HepG2 (cell line): ENCODE data around the gene SMAD2. TPM values are rescaled to one million over a fixed set of nuclear protein-coding genes. Genes with fewer than 3 reads are reported as not detected.

ENCODE experiments used
- ATAC-seq: fragments of 200-7000 bp; cut with Tn5 transposase; 3 replicates; pipeline ENCODE4 v1.9.1; 2020; ENCODE audit warnings: mild to moderate bottlenecking, moderate library complexity
- BruUV-seq: library from RNA; stranded (reverse); fragments of 400-500 nt; replicated peaks from 2 replicates; lab custom pipeline; 2021; lab: Mats Ljungman, UMichigan
- CTCF ChIA-PET: fragments of 300-600 bp; formaldehyde crosslinking; extraction: SDS; loops from one replicate; lab custom pipeline; 2021; ENCODE audit warnings: low total read pairs, inconsistent platforms, low intra/inter-chr PET ratio; lab: Yijun Ruan, JAX
- POLR2A ChIA-PET: fragments of 350-600 bp; sonication (Branson Sonifier 250); formaldehyde crosslinking; loops from one replicate; lab custom pipeline; 2020; ENCODE audit warnings: antibody characterized with exemption, inconsistent platforms; lab: Yijun Ruan, JAX
- DNase-seq: peaks from one replicate; pipeline ENCODE4 v3.0.0-alpha.2; 2015; ENCODE audit warnings: low spot score
- FAIRE-seq: peaks from 3 replicates; lab custom pipeline; 2011; peaks lifted over from hg19 to GRCh38; lab: Jason Lieb, UNC
- H2AFZ ChIP-seq: one replicate; pipeline ENCODE4 v1.6.1; 2011; ENCODE audit warnings: low read length, inconsistent platforms
- H3K27ac ChIP-seq: fragments of 300-600 bp; 3 replicates; pipeline ENCODE4 v1.8.0; 2011; ENCODE audit warnings: mixed run types, mild to moderate bottlenecking, mixed read lengths, low read length, inconsistent platforms; ENCODE audit not compliant: insufficient read depth; ENCODE audit errors: extremely low read length
- H3K27me3 ChIP-seq, 2 experiments: fragments of 200-600 bp in 1 of 2; 2 replicates in 1 of 2; 3 replicates in 1 of 2; pipeline versions ENCODE4 v1.6.0 to v1.8.0; 2011; ENCODE audit warnings: low read length in 2 of 2, mild to moderate bottlenecking in 2 of 2, moderate library complexity in 2 of 2, inconsistent platforms in 1 of 2; ENCODE audit not compliant: insufficient read depth in 2 of 2, control insufficient read depth in 1 of 2
- H3K36me3 ChIP-seq, 2 experiments: fragments of 200-600 bp in 1 of 2; replicated peaks in 1 of 2; 2 replicates in 1 of 2; 3 replicates in 1 of 2; pipeline versions ENCODE4 v1.5.1 to v1.8.0; 2011; ENCODE audit warnings: low read length in 2 of 2, inconsistent platforms in 1 of 2; ENCODE audit not compliant: insufficient read depth in 2 of 2, control insufficient read depth in 1 of 2
- H3K4me1 ChIP-seq: 2 replicates; pipeline ENCODE4 v1.5.1; 2012; ENCODE audit warnings: low read length, inconsistent platforms; ENCODE audit not compliant: insufficient read depth
- H3K4me2 ChIP-seq: 2 replicates; pipeline ENCODE4 v1.6.0; 2011; ENCODE audit warnings: low read depth, low read length, inconsistent platforms
- H3K4me3 ChIP-seq, 3 experiments: fragments of 200-600 bp in 1 of 3; sonication (generic), shearing (Covaris generic) in 1 of 3; replicated peaks in 1 of 3; 2 replicates each; pipeline ENCODE4 v1.5.1; 2011 to 2016; ENCODE audit warnings: low read length in 3 of 3, inconsistent platforms in 2 of 3, low read depth in 2 of 3, mild to moderate bottlenecking in 2 of 3, control low read depth in 1 of 3, mixed read lengths in 1 of 3; ENCODE audit not compliant: insufficient read depth in 1 of 3
- H3K79me2 ChIP-seq: one replicate; pipeline ENCODE4 v1.6.1; 2011; ENCODE audit warnings: low read length, inconsistent platforms; ENCODE audit not compliant: insufficient read depth
- H3K9ac ChIP-seq: 2 replicates; pipeline ENCODE4 v1.6.0; 2011; ENCODE audit warnings: mild to moderate bottlenecking, low read depth, low read length, inconsistent platforms; ENCODE audit not compliant: insufficient read depth
- H3K9me3 ChIP-seq: 2 replicates; pipeline ENCODE4 v1.5.1; 2012; ENCODE audit warnings: mild to moderate bottlenecking, low read length
- H4K20me1 ChIP-seq: 2 replicates; pipeline ENCODE4 v1.6.0; 2011; ENCODE audit warnings: inconsistent platforms, mild to moderate bottlenecking, low read length, moderate library complexity; ENCODE audit not compliant: insufficient read depth
- JUNB ChIP-seq: sonication (generic); formaldehyde crosslinking; IDR thresholded peaks from 2 replicates; pipeline ENCODE4 v1.8.0; 2022; ENCODE audit warnings: missing genetic modification reagents, mild to moderate bottlenecking, borderline replicate concordance
- KAT8 ChIP-seq: IDR thresholded peaks from 2 replicates; pipeline ENCODE4 v1.6.1; 2016; ENCODE audit warnings: missing genetic modification reagents, missing compliant biosample characterization
- KLF9 ChIP-seq: IDR thresholded peaks from 2 replicates; pipeline ENCODE4 v1.6.1; 2016; ENCODE audit warnings: low read depth
- NAIF1 ChIP-seq: sonication (generic); formaldehyde crosslinking; IDR thresholded peaks from 2 replicates; pipeline ENCODE4 v1.5.0; 2020; ENCODE audit warnings: mild to moderate bottlenecking, missing genetic modification reagents, borderline replicate concordance
- NFE2L1 ChIP-seq: sonication (generic); formaldehyde crosslinking; IDR thresholded peaks from 2 replicates; pipeline ENCODE4 v1.4.0; 2020; ENCODE audit warnings: missing genetic modification reagents, mild to moderate bottlenecking, borderline replicate concordance
- NPAS2 ChIP-seq: sonication (generic); formaldehyde crosslinking; IDR thresholded peaks from 2 replicates; pipeline ENCODE4 v1.8.0; 2022; ENCODE audit warnings: mild to moderate bottlenecking, missing genetic modification reagents, borderline replicate concordance
- PRMT3 ChIP-seq: sonication (generic); formaldehyde crosslinking; IDR thresholded peaks from 2 replicates; pipeline ENCODE4 v1.8.1; 2022; ENCODE audit warnings: low read depth, mild to moderate bottlenecking, moderate library complexity, missing genetic modification reagents, borderline replicate concordance
- THAP11 ChIP-seq: IDR thresholded peaks from 2 replicates; pipeline ENCODE4 v1.6.1; 2016; ENCODE audit warnings: missing biosample characterization, missing genetic modification reagents
- TOPORS ChIP-seq: sonication (generic); formaldehyde crosslinking; IDR thresholded peaks from 2 replicates; pipeline ENCODE4 v1.8.0; 2023; ENCODE audit warnings: mild to moderate bottlenecking, missing genetic modification reagents
- U2AF2 ChIP-seq: fragments of 200-400 bp; formaldehyde crosslinking; IDR thresholded peaks from 2 replicates; pipeline ENCODE4 v1.6.1; 2017; ENCODE audit warnings: low read depth, mild to moderate bottlenecking, low read length
- ZFP90 ChIP-seq: sonication (generic); formaldehyde crosslinking; IDR thresholded peaks from 2 replicates; pipeline ENCODE4 v1.8.0; 2022; ENCODE audit warnings: missing genetic modification reagents, mild to moderate bottlenecking, inconsistent platforms, borderline replicate concordance
- ZFYVE20 ChIP-seq: sonication (generic); formaldehyde crosslinking; IDR thresholded peaks from 2 replicates; pipeline ENCODE4 v1.8.0; 2023; ENCODE audit warnings: low read depth, mild to moderate bottlenecking, moderate library complexity, missing genetic modification reagents, borderline replicate concordance
- ZNF180 ChIP-seq: sonication (generic); formaldehyde crosslinking; IDR thresholded peaks from 2 replicates; pipeline ENCODE4 v1.4.0; 2020; ENCODE audit warnings: low read depth, missing genetic modification reagents, borderline replicate concordance
- ZNF224 ChIP-seq: sonication (generic); formaldehyde crosslinking; IDR thresholded peaks from 2 replicates; pipeline ENCODE4 v1.5.0; 2020; ENCODE audit warnings: mild to moderate bottlenecking, missing genetic modification reagents
- ZNF260 ChIP-seq: sonication (generic); formaldehyde crosslinking; IDR thresholded peaks from 2 replicates; pipeline ENCODE4 v1.4.0; 2020; ENCODE audit warnings: missing genetic modification reagents, low read depth, mild to moderate bottlenecking, borderline replicate concordance
- ZNF564 ChIP-seq: sonication (generic); formaldehyde crosslinking; IDR thresholded peaks from 2 replicates; pipeline ENCODE4 v1.8.1; 2023; ENCODE audit warnings: mild to moderate bottlenecking, missing genetic modification reagents
- ZNF839 ChIP-seq: sonication (generic); formaldehyde crosslinking; IDR thresholded peaks from 2 replicates; pipeline ENCODE4 v1.4.0; 2020; ENCODE audit warnings: missing genetic modification reagents, mild to moderate bottlenecking, borderline replicate concordance
- ZSCAN29 ChIP-seq: sonication (generic); formaldehyde crosslinking; conservative IDR thresholded peaks from 2 replicates; pipeline ENCODE4 v1.4.0; 2020; ENCODE audit warnings: mild to moderate bottlenecking, missing genetic modification reagents
- WGBS: methylation state at CpG from one replicate; pipeline ENCODE4 v1.1.6; 2017; ENCODE audit warnings: low lambda C conversion rate; 5-methylcytosine and 5-hydroxymethylcytosine counted together
- in situ Hi-C: cut with HindIII; loops from 2 replicates; pipeline ENCODE4 v1.10.0; 2017; ENCODE audit warnings: low pct_unique_long_range_greater_than_20kb; ENCODE audit not compliant: extremely low pct_ligation_motif_present
- intact Hi-C: fragments of 100-400 bp; cut with micrococcal nuclease; formaldehyde crosslinking; loops from one replicate; pipeline ENCODE4 v1.10.0; 2022; ENCODE audit not compliant: unreplicated experiment
- polyA plus RNA-seq, 8 experiments: library from polyadenylated mRNA; depleted of rRNA in 3 of 8; stranded (reverse) in 7 of 8; unstranded in 1 of 8; fragments of >200 nt; fragmentation: Illumina TruSeq in 4 of 8; extraction: Trizol in 4 of 8; gene quantifications; 2 replicates each; pipeline versions ENCODE4 v1.2.1 to v1.2.3, GENCODE V29; 2011 to 2016; ENCODE audit warnings: low read depth in 4 of 8, missing spikeins in 1 of 8, mixed read lengths in 1 of 8; ENCODE audit not compliant: insufficient read depth in 1 of 8
- total RNA-seq, 5 experiments: library from RNA; depleted of rRNA; stranded (reverse); fragments of >200 nt; fragmentation: Illumina TruSeq; extraction: Trizol; gene quantifications; 2 replicates each; pipeline ENCODE4 v1.2.3, GENCODE V29; 2016; ENCODE audit warnings: low read depth in 1 of 5
- TF ChIP-seq, protein P1 (sequence below): sonication (generic); formaldehyde crosslinking; IDR thresholded peaks from 2 replicates; pipeline ENCODE4 v1.4.0; 2020; ENCODE audit warnings: missing genetic modification reagents
- TF ChIP-seq, protein P2 (sequence below), 2 experiments: sonication (generic) in 1 of 2; formaldehyde crosslinking in 1 of 2; IDR thresholded peaks; 2 replicates each; pipeline versions ENCODE4 v1.5.1 to v1.6.1; 2011 to 2020; ENCODE audit warnings: borderline replicate concordance in 1 of 2, low read depth in 1 of 2, low read length in 1 of 2, mild to moderate bottlenecking in 1 of 2, missing genetic modification reagents in 1 of 2, moderate library complexity in 1 of 2

SMAD2 gene
- total and polyA plus RNA-seq, 2 of the 13 experiments (the other 11 are each of a cell fraction or from before 2014, with no cell fraction given), result 40.2 to 96.2 TPM

DNA sequence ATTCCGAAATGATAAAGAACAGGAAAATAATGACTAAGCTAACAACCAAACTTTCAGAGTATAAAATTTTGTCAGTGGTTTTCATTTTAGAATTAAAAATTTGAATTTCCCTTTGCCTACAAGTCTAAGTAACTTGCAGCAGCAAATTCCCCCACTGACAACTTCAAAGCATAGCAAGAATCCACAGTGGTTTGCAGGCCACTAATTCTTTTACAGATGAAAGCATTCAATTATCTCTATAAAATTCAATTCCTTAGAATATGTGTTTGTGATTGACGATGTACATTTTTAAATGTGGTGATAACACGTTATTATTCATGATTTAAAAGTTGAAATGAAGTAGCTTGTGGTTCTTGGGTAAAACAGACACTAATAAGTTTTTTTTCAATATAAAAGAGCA, 100.6 kb downstream of the SMAD2 start:
- ATAC-seq (no peak), DNase-seq (no peak), FAIRE-seq (no peak)
- intact Hi-C loops, result no loop called here
- H2AFZ ChIP-seq, result no peak overlapping the region
- no peaks in the 10 kb centered on the region; a peak in 1 of 5 replicates for H3K27me3 ChIP-seq
- WGBS, result 96% methylated on average over 3 of the region's 3 CpGs
- in situ Hi-C loops, result no loop called here
- H3K4me2 ChIP-seq, result no peak overlapping the region
- no peak for TF ChIP-seq JUNB (CRISPR knock-in tag)
- no peak for TF ChIP-seq TOPORS (CRISPR knock-in tag)
- no peak for TF ChIP-seq ZNF564 (CRISPR knock-in tag)
- no peak for TF ChIP-seq ZNF839 (CRISPR knock-in tag)
- no peak for TF ChIP-seq THAP11 (CRISPR knock-in tag)
- TF ChIP-seq, protein P1, sequence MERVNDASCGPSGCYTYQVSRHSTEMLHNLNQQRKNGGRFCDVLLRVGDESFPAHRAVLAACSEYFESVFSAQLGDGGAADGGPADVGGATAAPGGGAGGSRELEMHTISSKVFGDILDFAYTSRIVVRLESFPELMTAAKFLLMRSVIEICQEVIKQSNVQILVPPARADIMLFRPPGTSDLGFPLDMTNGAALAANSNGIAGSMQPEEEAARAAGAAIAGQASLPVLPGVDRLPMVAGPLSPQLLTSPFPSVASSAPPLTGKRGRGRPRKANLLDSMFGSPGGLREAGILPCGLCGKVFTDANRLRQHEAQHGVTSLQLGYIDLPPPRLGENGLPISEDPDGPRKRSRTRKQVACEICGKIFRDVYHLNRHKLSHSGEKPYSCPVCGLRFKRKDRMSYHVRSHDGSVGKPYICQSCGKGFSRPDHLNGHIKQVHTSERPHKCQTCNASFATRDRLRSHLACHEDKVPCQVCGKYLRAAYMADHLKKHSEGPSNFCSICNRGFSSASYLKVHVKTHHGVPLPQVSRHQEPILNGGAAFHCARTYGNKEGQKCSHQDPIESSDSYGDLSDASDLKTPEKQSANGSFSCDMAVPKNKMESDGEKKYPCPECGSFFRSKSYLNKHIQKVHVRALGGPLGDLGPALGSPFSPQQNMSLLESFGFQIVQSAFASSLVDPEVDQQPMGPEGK (CRISPR knock-in tag), result no peak
- no peak for TF ChIP-seq KAT8 (CRISPR knock-in tag)
- TF ChIP-seq ZFYVE20 (CRISPR knock-in tag), result no peak
- no peak for TF ChIP-seq ZFP90 (CRISPR knock-in tag)
- no peak for TF ChIP-seq ZNF260
- no peak for TF ChIP-seq NAIF1
- TF ChIP-seq NPAS2 (CRISPR knock-in tag), result no peak
- no peak for TF ChIP-seq ZNF180 (CRISPR knock-in tag)
- TF ChIP-seq U2AF2, result no peak
- no peak for TF ChIP-seq ZSCAN29 (CRISPR knock-in tag)
- TF ChIP-seq, protein P2, sequence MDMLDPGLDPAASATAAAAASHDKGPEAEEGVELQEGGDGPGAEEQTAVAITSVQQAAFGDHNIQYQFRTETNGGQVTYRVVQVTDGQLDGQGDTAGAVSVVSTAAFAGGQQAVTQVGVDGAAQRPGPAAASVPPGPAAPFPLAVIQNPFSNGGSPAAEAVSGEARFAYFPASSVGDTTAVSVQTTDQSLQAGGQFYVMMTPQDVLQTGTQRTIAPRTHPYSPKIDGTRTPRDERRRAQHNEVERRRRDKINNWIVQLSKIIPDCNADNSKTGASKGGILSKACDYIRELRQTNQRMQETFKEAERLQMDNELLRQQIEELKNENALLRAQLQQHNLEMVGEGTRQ (IDR thresholded peaks at IDR 0.05; ENCODE audit: low read depth, low read length), result no peak
- TF ChIP-seq, protein P2 (CRISPR knock-in tag; IDR thresholded peaks at IDR 0.05; ENCODE audit: borderline replicate concordance), result no peak
- TF ChIP-seq KLF9 (CRISPR knock-in tag), result no peak
- no peak for TF ChIP-seq ZNF224
- TF ChIP-seq PRMT3 (CRISPR knock-in tag), result no peak
- no peak for TF ChIP-seq NFE2L1 (CRISPR knock-in tag)
- no peak overlapping the region for H3K9ac ChIP-seq
- H3K27ac ChIP-seq, result no peak overlapping the region
- H3K4me3 ChIP-seq, result no peak overlapping the region
- no TSS peak for BruUV-seq
- CTCF ChIA-PET, result no interaction called here
- POLR2A ChIA-PET, result interaction anchor here (0.8 kb wide), 1 partner anchor 695 kb away, joined by 3 read pairs; no protein-coding TSS in a partner anchor
- H3K9me3 ChIP-seq, result no peaks in the 10 kb centered on the region
- no peaks in the 10 kb centered on the region for H3K36me3 ChIP-seq
- no peaks in the 10 kb centered on the region for H3K79me2 ChIP-seq
- no peaks in the 10 kb centered on the region for H3K4me1 ChIP-seq
- H4K20me1 ChIP-seq, result no peaks in the 10 kb centered on the region
